Endothelial cell (in vitro differentiated cells): ENCODE results near the gene RBPMS2. TPM values are rescaled to one million over a fixed set of nuclear protein-coding genes. Genes with fewer than 3 reads are reported as not detected.

Experiments used
- DNase-seq: peaks from one replicate; pipeline ENCODE4 v3.0.0; 2021; ENCODE audit warnings: low spot score
- H3K27ac Mint-ChIP-seq: one replicate; pipeline ENCODE4 v1.8.0; 2021; ENCODE audit warnings: mixed read lengths, inconsistent platforms; ENCODE audit not compliant: unreplicated experiment
- H3K27me3 Mint-ChIP-seq: one replicate; pipeline ENCODE4 v1.8.0; 2021; ENCODE audit warnings: mild to moderate bottlenecking, moderate library complexity, mixed read lengths, inconsistent platforms; ENCODE audit not compliant: unreplicated experiment
- H3K36me3 Mint-ChIP-seq: one replicate; pipeline ENCODE4 v1.8.0; 2021; ENCODE audit warnings: mild to moderate bottlenecking, low read depth, mixed read lengths, inconsistent platforms; ENCODE audit not compliant: unreplicated experiment
- H3K4me1 Mint-ChIP-seq: one replicate; pipeline ENCODE4 v1.8.0; 2021; ENCODE audit warnings: mild to moderate bottlenecking, mixed read lengths, inconsistent platforms; ENCODE audit not compliant: unreplicated experiment
- H3K4me3 Mint-ChIP-seq: one replicate; pipeline ENCODE4 v1.8.0; 2021; ENCODE audit warnings: mild to moderate bottlenecking, mixed read lengths, inconsistent platforms; ENCODE audit not compliant: unreplicated experiment
- H3K9me3 Mint-ChIP-seq: one replicate; pipeline ENCODE4 v1.8.0; 2021; ENCODE audit warnings: mixed read lengths, inconsistent platforms; ENCODE audit not compliant: unreplicated experiment
- CTCF ChIP-seq: fragments of 200-600 bp; sonication (generic); IDR thresholded peaks from one replicate; pipeline ENCODE4 v1.5.0; 2021; ENCODE audit warnings: antibody characterized with exemption; ENCODE audit not compliant: unreplicated experiment
- total RNA-seq: library from RNA; stranded (reverse); fragmentation: NEBNext Ultra II Directional; extraction: Animal tissue kit (Norgen Biotek cat#: 25700); gene quantifications from one replicate; pipeline ENCODE4 v1.2.1, GENCODE V29; 2021; ENCODE audit not compliant: unreplicated experiment

Gene RBPMS2
- total RNA-seq, 1 donor from 2014 or later = 24.0 TPM

- H3K9me3 Mint-ChIP-seq = no peaks in the 10 kb centered on the region
- H3K27me3 Mint-ChIP-seq = peaks cover 3% of the 10 kb centered on the region
- H3K4me1 Mint-ChIP-seq = peaks cover 4% of the 10 kb centered on the region
- no peak overlapping the region for H3K27ac Mint-ChIP-seq
- peaks cover 5% of the 10 kb centered on the region for H3K36me3 Mint-ChIP-seq
- no peak overlapping the region for H3K4me3 Mint-ChIP-seq
- DNase-seq = no peak
- no peak for TF ChIP-seq CTCF
Measured at GRCh38 chr15:64747578-64747977, 27.8 kb downstream of the RBPMS2 start.

GRCh38 chr15:64746921-64747320 is 28.5 kb downstream of the RBPMS2 start:
- Mint-ChIP-seq H3K9me3 (no peaks in the 10 kb centered on the region), H3K27ac (no peak overlapping the region), H3K4me3 (no peak overlapping the region), H3K27me3 (peaks cover 3% of the 10 kb centered on the region), H3K36me3 (peaks cover 5% of the 10 kb centered on the region), H3K4me1 (peaks cover 4% of the 10 kb centered on the region)
- no peak for TF ChIP-seq CTCF
- DNase-seq = no peak

GRCh38 chr15:64746356-64746755 is 29.0 kb downstream of the RBPMS2 start:
- peaks cover 4% of the 10 kb centered on the region for H3K4me1 Mint-ChIP-seq
- TF ChIP-seq CTCF = no peak
- DNase-seq = no peak
- peaks cover 3% of the 10 kb centered on the region for H3K27me3 Mint-ChIP-seq
- H3K36me3 Mint-ChIP-seq = peaks cover 5% of the 10 kb centered on the region
- peak overlapping the region; percentile 54 for H3K27ac Mint-ChIP-seq
- no peaks in the 10 kb centered on the region for H3K9me3 Mint-ChIP-seq
- no peak overlapping the region for H3K4me3 Mint-ChIP-seq

GRCh38 chr15:64743691-64744090 is 31.7 kb downstream of the RBPMS2 start:
- no peak overlapping the region for H3K4me3 Mint-ChIP-seq
- peaks cover 3% of the 10 kb centered on the region for H3K27me3 Mint-ChIP-seq
- no peaks in the 10 kb centered on the region for H3K9me3 Mint-ChIP-seq
- H3K4me1 Mint-ChIP-seq = peaks cover 4% of the 10 kb centered on the region
- no peak overlapping the region for H3K27ac Mint-ChIP-seq
- no peak for TF ChIP-seq CTCF
- peaks cover 7% of the 10 kb centered on the region for H3K36me3 Mint-ChIP-seq
- no peak for DNase-seq

DNA sequence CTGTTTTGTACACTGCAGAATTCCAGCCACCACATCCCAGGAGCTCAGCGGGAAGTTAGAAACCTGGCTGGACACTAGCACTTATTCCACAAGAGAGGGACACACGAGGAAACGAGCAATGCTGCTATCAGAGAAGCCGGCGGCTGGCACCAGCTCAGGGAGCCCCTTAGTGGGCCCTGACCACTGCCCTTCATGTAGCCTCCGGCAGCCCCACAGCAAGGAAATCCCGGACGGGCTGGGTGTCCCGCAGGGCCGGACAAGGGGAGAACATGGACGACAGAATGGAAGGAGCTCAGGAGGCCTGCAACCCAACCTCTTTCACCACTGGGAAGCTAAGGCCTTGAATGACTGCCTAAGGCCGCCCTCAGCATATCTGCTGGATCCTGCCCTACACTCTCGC is 32.5 kb downstream of the RBPMS2 start:
- Mint-ChIP-seq H3K27me3 (peaks cover 3% of the 10 kb centered on the region), H3K36me3 (peaks cover 6% of the 10 kb centered on the region), H3K4me1 (peaks cover 4% of the 10 kb centered on the region), H3K9me3 (no peaks in the 10 kb centered on the region), H3K4me3 (no peak overlapping the region), H3K27ac (no peak overlapping the region)
- DNase-seq = no peak
- no peak for TF ChIP-seq CTCF
